Natural killer cell (primary cell): Measurements from ENCODE around the gene PCBP4. TPM values are rescaled to one million over a fixed set of nuclear protein-coding genes. Genes with fewer than 3 reads are reported as not detected.

Experiments
- ATAC-seq, 3 donors: fragments of 150-1000 bp in 2 of 3; fragments of 200-7000 bp in 1 of 3; cut with Tn5 transposase; 1 replicate in 1 of 3; 2 replicates in 2 of 3; pipeline ENCODE4 v1.10.0; 2021; ENCODE audit warnings: mild to moderate bottlenecking in 2 of 3, moderate library complexity in 2 of 3
- DNase-seq, 2 donors: peaks; one replicate each; pipeline versions ENCODE4 v3.0.0 to v3.0.0-alpha.2; 2013 to 2021; ENCODE audit warnings: mixed read lengths in 1 of 2
- H3K27ac ChIP-seq: one replicate; pipeline ENCODE4 v1.5.1; 2013; ENCODE audit warnings: mild to moderate bottlenecking, low read length
- H3K27me3 ChIP-seq: one replicate; pipeline ENCODE4 v1.6.1; 2013; ENCODE audit warnings: low read length; ENCODE audit not compliant: control insufficient read depth, insufficient read depth
- H3K36me3 ChIP-seq: one replicate; pipeline ENCODE4 v1.6.1; 2013; ENCODE audit warnings: low read length; ENCODE audit not compliant: control insufficient read depth, insufficient read depth
- H3K4me1 ChIP-seq: one replicate; pipeline ENCODE4 v1.6.1; 2013; ENCODE audit warnings: low read length; ENCODE audit not compliant: control insufficient read depth, insufficient read depth
- H3K4me3 ChIP-seq: one replicate; pipeline ENCODE4 v1.5.1; 2013; ENCODE audit warnings: low read length
- H3K9me3 ChIP-seq: one replicate; pipeline ENCODE4 v1.6.1; 2013; ENCODE audit warnings: low read length; ENCODE audit not compliant: control insufficient read depth, insufficient read depth
- H3K27ac Mint-ChIP-seq, 2 donors: one replicate each; pipeline ENCODE4 v1.8.0; 2022; ENCODE audit warnings: mild to moderate bottlenecking in 2 of 2, mixed read lengths in 2 of 2, moderate library complexity in 1 of 2
- H3K27me3 Mint-ChIP-seq, 2 donors: one replicate each; pipeline ENCODE4 v1.8.0; 2022; ENCODE audit warnings: low read depth in 2 of 2, mixed read lengths in 2 of 2
- H3K36me3 Mint-ChIP-seq: one replicate; pipeline ENCODE4 v1.8.0; 2022; ENCODE audit warnings: mixed read lengths
- H3K4me1 Mint-ChIP-seq, 2 donors: one replicate each; pipeline ENCODE4 v1.8.0; 2022; ENCODE audit warnings: mixed read lengths in 2 of 2
- H3K4me3 Mint-ChIP-seq: one replicate; pipeline ENCODE4 v1.8.0; 2022; ENCODE audit warnings: mild to moderate bottlenecking, moderate library complexity, mixed read lengths
- H3K9me3 Mint-ChIP-seq, 2 donors: one replicate each; pipeline ENCODE4 v1.8.0; 2022; ENCODE audit warnings: mixed read lengths in 2 of 2
- CTCF ChIP-seq: fragments of 200-600 bp; IDR thresholded peaks from one replicate; pipeline ENCODE4 v1.8.0; 2022; ENCODE audit warnings: antibody characterized with exemption
- WGBS: methylation state at CpG from one replicate; pipeline ENCODE4 v1.1.7; 2013; ENCODE audit warnings: missing lambda C conversion rate; ENCODE audit not compliant: insufficient coverage; 5-methylcytosine and 5-hydroxymethylcytosine counted together
- intact Hi-C: fragments of 100-400 bp; cut with micrococcal nuclease; formaldehyde crosslinking; loops from one replicate; pipeline ENCODE4 v1.14.2; 2022
- total RNA-seq, 4 donors: library from RNA; stranded (reverse); fragments of 120-200 nt in 1 of 4; gene quantifications; one replicate each; pipeline versions ENCODE4 v1.2.3 to v1.2.4, GENCODE V29; 2013 to 2022

PCBP4 gene
- 10 to 100 TPM; 15.0 to 24.7 (median 18.4) TPM for total RNA-seq
- 11.6 TPM for total RNA-seq (2013)

DNA sequence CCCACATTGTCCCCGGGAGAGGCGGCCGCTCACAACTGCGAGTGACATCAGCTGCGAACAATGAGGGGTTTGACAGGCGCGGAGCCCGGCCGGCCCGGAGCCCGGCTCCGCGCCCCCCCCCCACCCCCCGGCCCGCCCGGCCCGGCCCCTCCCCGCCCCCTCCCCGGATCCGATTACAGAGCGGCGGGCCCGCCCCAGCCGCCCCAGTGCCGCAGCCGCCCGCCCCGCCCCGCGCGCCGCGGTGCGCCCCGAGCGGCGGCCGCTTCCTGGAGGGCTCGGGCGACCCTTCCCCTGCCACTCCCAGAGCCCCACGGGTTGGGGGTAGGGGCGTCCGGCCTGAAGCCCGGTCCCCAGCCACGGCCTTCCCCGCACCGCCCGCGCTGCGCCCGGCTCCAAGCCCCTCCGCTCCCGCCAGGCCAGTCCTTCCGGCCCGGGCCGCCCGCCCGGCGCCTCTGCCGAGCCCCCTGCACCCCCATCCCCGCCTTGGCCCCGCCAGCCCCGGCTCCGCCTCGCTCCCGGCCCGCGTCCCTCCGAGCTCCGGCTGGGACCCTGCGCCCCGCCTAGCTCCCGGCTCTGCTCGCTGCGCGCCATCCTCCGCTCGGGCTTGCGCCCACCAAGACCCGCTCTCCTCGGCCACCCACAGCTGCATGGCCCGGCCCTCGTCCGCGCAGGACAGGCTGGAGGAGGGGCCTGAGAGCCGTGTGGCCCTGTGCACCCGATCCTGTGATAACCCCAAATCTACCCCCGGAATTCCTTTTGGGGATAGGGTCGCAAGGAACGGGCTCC, at the start of gene PCBP4:
Gene PCBP4, minus strand, starts transcription at position 71 of the 786 bp plus-strand sequence. CDS start 6,214 bp downstream, outside the sequence.
- Histone ChIP-seq H3K4me3 (peak within 1 kb of the TSS; percentile 47), H3K36me3 (no peaks in the 10 kb centered on the region), H3K27ac (no peak within 1 kb of the TSS), H3K4me1 (peaks cover 18% of the 10 kb centered on the region), H3K27me3 (peaks cover 3% of the 10 kb centered on the region), H3K9me3 (no peaks in the 10 kb centered on the region)
- no peaks in the 10 kb centered on the region for H3K9me3 Mint-ChIP-seq
- peak within 1 kb of the TSS in 1 of 2 donors; percentile 85 for H3K27ac Mint-ChIP-seq
- H3K4me3 Mint-ChIP-seq, result peak within 1 kb of the TSS; percentile 95
- peaks cover 0 to 6% of the 10 kb centered on the region in 2 donors for H3K27me3 Mint-ChIP-seq
- TF ChIP-seq CTCF, result no peak
- peaks cover 0 to 30% of the 10 kb centered on the region in 2 donors for H3K4me1 Mint-ChIP-seq
- intact Hi-C loops, result no loop called here
- ATAC-seq (peak; percentile 63 to 77 (median 77)), DNase-seq (peak in 1 of 2 donors; percentile 62)
- no peaks in the 10 kb centered on the region for H3K36me3 Mint-ChIP-seq
- under 1% methylated on average over 75 of the region's 90 CpGs for WGBS

DNA sequence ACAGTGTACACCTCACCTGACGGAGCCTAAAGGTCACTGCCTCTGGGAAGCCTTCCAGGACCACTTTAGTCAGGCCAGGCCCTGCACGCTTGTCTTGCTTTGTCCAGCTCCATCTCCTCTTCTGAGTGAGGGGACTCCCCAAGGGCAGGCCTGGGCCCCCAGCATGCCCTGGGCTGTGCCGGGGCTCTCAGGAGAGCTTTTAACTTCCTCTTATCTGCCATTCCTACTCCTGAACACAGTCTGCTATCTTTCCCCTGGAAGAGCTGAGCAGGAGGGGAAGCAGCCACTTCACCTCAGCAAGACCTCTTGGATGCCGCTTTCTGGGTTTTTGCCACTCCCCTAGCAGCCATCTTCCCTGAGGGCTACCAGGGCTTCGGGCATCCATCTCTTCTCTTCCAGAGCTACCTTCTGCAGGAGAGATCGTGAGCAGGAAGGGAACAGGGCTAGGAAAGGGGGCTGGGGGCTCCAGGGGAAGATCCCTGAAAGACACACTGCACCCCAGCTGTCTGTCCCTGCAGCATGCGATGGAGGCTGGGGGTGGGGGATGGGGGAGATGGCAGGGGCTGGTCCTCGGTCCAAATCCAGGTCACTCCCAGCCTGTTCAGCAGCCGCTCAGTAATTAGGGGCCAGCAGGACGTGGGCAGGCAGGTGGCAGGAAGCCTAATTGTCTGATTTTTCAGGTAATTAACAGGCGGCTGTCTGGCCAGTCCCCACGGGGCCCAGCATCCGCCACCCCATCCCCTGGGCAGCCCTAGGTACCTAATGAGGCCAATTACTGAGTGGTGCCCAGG, 48.4 kb upstream of the PCBP4 start:
- H3K4me1 ChIP-seq, result peaks cover 21% of the 10 kb centered on the region
- TF ChIP-seq CTCF, result no peak
- H3K4me3 Mint-ChIP-seq, result no peak overlapping the region
- no peaks in the 10 kb centered on the region for H3K27me3 Mint-ChIP-seq
- no peaks in the 10 kb centered on the region for H3K36me3 ChIP-seq
- ATAC-seq, result no peak
- 83% methylated on average over 13 of the region's 13 CpGs for WGBS
- H3K9me3 Mint-ChIP-seq, result no peaks in the 10 kb centered on the region
- intact Hi-C loops, result no loop called here
- H3K4me3 ChIP-seq, result no peak overlapping the region
- no peak for DNase-seq
- no peaks in the 10 kb centered on the region for H3K27me3 ChIP-seq
- H3K9me3 ChIP-seq, result no peaks in the 10 kb centered on the region
- H3K27ac ChIP-seq, result no peak overlapping the region
- no peak overlapping the region for H3K27ac Mint-ChIP-seq
- H3K4me1 Mint-ChIP-seq, result peaks cover 0 to 5% of the 10 kb centered on the region in 2 donors
- H3K36me3 Mint-ChIP-seq, result no peaks in the 10 kb centered on the region

DNA sequence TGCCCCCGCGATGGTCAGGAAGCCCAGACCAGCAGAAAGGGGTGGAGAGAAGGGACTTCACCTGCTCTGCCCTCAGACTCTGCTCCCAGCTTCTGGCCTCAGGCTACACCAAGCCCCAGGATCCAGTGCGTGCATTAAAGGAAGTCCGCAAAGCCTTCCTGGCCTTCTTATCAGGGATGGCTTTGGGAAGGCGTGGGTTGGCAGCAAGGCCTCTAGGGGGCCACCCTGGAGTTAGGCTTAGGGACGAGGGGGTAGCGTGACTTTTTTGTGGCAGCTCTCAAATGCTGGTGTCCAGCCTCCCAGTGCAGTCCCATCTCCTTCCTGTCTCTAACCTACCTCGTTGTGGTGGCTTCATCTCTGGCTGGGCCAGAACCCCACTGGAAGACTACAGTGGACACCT, 47.4 kb upstream of the PCBP4 start:
- intact Hi-C loops, result no loop called here
- Histone ChIP-seq H3K27me3 (no peaks in the 10 kb centered on the region), H3K9me3 (no peaks in the 10 kb centered on the region), H3K27ac (no peak overlapping the region), H3K4me1 (peaks cover 17% of the 10 kb centered on the region), H3K36me3 (no peaks in the 10 kb centered on the region), H3K4me3 (no peak overlapping the region)
- Mint-ChIP-seq H3K4me1 (peaks cover 0 to 5% of the 10 kb centered on the region in 2 donors), H3K27me3 (no peaks in the 10 kb centered on the region), H3K4me3 (no peak overlapping the region), H3K36me3 (no peaks in the 10 kb centered on the region), H3K9me3 (no peaks in the 10 kb centered on the region), H3K27ac (no peak overlapping the region)
- 82% methylated on average over 8 of the region's 8 CpGs for WGBS
- no peak for TF ChIP-seq CTCF
- ATAC-seq (no peak), DNase-seq (no peak)
